SKM-1 (cell line): ENCODE data around the gene CEACAM18.
"Not testable (repeated sequence)": the region's sequence is repeated elsewhere in the genome, so short reads cannot be mapped to it uniquely, and the experiment has no call there.

ENCODE experiments used
- DNase-seq: peaks from one replicate; lab custom pipeline; 2025; ENCODE audit not compliant: unreplicated experiment; lab: John Stamatoyannopoulos, UW

Gene CEACAM18

DNA sequence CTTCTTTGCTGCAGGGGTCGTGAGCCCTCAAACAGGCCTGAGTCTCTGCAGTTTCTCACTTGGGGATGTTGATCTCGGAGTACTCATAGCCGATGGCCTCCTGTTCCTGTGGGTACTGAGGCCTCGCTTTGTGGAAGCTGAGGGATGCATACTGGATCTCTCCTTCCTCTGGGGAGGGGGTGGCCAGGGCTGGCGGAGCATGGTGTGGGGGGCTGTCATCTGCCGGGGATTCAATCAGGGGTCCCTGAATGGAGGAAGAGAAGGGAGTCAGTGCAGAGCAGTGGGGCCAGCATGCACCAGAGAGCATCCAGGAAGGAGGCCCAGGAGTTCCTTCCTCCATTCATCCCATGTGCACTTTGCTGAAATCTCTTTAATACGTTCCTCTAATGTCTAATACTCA lies 13.2 kb downstream of the CEACAM18 start:
- DNase-seq = no peak

DNA sequence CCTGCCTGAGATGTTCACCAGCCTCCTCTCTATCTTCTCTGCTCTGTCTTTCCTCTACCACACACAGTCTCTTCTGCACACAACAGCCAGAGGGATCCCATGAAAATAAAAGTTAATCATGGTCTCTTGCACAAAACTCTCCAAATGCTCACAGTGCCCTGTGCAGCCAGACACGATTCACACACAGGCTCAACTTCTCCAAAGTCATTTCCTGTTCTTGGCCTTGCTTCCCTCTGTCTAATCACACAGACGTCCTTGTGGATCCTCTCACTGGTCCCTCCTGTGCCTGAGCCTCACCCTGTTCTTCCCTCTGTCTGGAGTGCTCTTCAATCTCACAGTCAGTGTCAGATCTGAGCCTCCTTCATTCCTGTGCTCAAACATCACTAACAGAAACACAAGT lies 15.4 kb downstream of the CEACAM18 start:
- DNase-seq = no peak

DNA sequence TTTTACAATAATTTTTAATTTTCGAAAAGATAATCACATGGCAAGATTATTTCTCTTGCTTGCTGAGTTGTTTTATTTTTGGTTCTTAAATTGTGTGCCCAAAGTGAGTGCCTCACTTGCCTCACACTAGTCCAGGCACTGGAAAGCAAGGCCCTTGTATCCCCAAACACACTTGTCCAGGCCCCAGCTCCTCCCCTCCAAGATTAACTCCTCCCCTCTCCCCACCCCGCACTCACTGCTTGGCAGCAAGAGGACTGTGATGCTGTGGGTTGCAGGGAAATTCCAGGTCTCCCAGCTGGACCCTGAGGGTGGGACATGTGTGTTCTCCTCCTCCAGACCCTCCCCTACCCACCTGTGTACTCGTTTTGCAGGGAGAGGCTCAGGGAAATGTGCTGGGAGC lies 19.3 kb downstream of the CEACAM18 start:
- DNase-seq = no peak

DNA sequence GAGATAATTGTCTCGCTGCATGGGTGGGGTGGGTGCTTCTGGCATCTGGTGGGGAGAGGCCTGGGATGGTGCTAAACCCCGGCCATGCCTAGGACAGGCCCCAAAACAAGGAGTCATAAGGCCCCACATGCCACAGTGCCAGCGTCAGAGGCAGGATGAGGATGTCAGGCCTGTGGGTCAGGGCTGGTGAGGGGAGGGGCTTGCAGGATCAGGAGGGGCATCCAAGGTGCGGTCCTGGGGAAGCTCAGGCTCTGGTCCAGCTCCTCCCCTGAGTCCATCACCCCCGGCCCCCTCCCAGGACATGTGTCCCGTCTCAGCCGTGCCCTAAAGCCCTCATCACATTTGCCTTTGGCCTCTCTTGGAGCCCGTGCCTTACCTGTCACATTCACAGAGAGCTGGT lies 22.6 kb downstream of the CEACAM18 start:
- DNase-seq = not testable (repeated sequence)

DNA sequence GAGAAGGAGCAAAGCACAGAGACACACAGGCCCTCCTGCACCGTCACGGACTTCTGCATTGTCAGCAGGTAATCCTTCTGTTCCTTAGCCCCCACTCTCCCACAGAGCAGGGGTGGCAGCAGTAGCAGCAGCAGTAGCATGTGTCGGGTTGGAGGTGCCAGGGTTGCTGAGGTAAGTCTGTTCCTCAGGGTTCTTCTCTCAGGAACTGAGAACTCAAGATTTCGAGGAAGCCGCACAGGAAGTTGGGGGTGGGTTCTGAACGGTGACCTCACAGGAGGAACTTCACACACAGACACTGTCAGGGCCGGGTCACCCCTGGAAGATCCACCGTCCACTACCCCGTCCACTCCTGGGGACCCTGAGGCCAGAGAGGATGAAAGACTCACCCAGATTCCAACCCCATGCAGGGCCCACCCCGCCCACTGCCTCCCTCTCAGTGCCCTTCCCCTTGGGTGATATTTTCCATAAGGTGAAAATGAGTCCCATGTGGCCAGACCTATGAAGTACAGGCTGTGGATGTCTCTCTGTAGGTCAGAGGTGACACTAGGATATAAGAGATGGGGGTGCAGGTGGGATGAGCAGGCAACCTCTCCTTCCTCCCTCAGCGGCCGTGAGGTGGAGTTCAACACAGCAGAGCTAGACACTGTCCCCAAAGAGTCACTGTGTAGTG lies 23.4 kb downstream of the CEACAM18 start, which contains the start of gene SIGLEC12:
Gene SIGLEC12, minus strand, starts transcription at position 207 of the 670 bp plus-strand sequence. Its CDS starts 67 bp downstream, at position 140.
- DNase-seq = peak; percentile 21

DNA sequence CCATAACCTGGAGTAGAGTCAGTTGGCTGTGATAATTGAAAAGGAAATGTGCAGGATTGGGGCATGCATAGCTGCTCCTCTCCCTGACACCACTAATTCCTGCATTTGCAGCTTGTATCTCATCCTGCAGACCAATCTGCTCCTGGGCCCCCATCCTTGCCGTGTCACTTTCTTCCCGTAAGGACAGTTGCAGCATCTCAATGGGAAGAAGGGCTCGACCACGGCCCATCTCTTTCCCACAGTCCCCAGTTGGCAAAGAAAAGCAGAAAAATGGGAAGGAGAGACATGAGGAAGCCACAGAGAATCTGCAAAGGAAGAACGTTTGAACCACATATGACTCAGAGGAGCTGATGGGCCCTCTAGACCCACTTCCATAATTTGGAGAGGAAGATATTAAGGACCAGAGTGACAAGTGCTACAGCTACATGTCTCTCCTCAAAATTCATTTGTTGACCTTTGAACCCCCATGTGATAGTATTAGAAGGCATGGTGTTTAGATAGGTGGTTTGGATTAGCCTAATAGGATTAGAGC lies 25.0 kb downstream of the CEACAM18 start:
- peak; percentile 2 for DNase-seq

DNA sequence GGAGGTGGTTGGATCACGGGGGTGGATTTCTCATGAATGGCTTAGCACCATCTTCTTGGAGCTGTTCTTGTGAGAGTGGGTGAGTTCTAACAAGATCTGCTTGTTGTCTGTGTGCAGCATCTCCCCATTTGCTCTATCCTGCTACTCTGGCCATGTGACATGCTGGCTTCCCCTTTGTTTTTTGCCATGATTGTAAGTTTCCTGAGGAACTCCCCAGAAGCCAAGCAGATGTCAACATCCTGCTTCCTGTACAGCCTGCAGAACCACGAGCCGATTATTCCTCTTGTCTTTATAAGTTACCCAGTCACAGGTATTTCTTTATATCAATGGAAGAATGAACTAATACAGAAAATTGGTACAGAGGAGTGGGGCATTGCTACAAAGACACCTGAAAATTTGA lies 25.6 kb downstream of the CEACAM18 start:
- DNase-seq = no peak

DNA sequence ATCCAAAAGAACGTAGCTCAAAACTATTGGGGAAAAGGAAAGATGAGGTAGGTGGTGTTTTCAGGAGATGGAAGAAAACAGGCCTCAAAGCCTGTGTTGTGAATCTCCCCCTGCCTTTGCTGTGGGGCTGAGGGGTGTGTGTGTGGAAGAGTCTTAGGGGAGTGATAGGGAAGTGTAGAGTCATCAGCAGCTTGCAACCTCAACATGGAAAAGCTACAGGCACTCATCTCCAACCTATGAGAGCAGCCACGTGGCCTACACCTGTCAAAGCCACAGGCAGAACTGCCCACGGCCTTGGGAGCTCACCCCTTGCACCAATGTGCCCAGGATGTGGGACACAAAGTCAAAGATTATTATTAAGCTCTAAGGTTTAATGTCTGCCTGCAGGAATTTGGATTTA lies 27.6 kb downstream of the CEACAM18 start:
- no peak for DNase-seq

DNA sequence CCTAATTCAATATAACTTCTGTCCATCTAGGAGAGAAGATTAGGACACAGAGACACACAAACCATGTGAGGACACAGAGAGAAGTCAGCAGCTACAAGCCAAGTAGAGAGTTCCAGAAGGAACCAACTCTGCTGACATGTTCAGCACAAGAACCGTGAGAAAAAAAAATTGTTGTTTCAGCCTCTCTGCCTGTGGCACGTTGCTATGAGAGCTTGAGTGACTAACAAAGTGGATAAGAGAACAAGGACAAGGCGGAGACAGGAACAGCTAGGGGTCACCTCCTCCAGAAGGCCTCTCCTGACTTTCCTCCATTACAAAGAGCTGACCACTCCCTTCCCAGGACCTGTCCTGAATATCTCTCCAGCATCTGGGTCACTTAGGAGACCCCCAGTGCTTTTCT lies 28.9 kb downstream of the CEACAM18 start:
- DNase-seq = no peak

DNA sequence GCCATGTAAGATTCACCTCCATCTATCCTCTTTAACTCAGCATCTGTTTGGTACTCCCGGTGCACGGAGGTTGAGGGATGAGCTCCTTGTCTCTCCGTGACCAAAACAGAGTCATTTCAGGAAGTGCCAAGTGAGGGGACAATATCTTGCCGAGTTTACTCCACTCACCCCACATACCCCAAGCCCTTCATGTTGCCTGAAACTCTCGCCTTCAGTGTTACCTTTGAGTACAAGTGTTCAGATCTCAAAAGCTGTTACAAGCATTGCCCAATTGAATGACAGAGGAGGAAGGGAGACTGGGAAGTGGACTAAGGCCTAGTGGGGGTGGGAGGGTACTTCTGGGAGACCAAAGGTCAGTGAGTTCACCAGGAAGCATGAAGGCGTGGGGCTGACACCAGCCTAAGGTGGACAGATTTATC lies 29.3 kb downstream of the CEACAM18 start:
- no peak for DNase-seq

DNA sequence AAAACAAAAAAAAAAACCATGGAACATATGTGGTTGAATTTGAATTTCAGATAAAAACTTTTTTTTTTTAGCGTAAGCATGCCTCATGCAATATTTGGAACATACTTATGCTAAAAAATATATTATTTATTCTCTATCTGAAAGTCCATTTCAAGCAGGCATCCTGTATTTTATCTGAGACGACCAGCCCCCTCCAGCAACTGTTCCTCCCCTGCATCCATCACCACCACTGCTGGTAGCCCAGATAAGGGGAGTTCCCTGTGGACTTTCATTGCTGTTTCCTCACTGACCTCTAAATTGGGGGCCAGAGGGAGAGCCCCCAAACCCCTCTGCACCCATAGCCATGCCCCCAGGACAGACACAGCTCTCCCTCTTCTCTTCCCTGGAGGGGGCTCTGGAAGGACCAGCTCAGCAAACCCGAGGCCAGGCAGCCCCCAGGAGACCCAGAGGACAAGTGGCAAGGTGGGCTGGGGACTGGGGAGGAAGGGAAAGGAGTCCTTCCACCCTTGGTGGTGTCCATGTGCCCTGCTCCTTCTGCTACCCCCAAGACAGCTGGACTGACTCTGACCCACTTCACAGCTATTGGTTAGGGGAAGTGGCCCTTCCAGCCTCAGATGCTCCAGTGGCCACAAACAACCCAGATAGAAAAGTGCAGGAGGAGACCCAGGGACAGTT lies 29.9 kb downstream of the CEACAM18 start:
- DNase-seq = no peak

DNA sequence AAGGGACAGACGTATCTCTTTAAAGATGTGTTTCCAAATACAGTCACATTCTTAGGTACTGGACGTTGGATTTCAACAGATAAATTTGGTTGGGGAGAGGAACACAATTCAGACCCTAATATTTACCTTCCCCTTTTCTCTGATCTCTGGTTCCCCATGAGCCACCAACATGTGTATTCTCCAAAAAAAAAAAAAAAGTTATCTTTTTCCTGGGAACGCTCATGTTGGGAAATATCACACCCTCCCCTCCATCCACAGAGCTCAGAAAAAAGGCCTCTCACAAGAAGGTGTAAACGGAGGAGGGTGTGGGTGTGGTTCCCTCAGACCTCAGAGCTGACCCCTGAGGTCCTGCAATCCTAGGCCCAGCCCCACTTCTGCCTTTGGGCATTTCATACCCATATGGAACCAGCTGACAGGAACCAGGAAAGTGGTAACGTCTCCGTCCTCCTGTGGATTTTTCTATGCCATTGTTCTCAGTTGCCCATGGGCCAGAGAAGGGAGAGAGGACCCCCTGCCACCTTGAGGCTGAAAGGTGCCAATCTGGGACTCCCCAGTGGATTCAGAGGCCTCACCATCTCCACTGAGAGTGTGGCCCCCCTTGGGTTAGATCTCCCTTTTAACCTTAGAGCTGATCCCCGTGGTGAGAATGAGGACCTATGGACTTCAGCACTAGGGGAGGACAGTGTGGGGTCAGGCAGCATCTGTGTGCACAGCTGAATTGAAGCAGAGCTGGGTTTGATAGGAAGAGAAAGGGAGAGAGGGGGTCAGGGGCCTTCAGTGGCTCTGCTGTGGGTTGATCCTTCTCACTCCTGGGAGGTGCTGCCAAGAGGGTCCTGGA lies 31.7 kb downstream of the CEACAM18 start:
- no peak for DNase-seq

DNA sequence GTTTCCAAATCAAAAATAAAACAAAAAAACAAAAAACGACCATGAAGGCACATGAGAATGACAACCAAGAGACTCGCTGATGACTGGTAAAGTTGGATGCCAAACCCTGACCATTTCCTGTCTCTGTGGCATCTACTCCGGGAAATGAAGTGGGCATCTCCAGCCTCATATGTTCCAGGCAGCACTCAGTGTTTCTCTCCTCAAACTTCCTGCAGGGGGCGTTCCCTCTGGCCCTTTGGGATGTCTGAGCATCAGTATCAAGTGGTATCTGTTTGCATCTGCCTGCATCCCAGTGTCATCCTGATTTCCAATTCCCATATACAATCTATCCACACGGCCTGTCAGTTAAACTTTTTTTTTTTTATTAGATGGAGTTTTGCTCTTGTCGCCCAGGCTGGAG lies 33.0 kb downstream of the CEACAM18 start:
- DNase-seq = no peak

DNA sequence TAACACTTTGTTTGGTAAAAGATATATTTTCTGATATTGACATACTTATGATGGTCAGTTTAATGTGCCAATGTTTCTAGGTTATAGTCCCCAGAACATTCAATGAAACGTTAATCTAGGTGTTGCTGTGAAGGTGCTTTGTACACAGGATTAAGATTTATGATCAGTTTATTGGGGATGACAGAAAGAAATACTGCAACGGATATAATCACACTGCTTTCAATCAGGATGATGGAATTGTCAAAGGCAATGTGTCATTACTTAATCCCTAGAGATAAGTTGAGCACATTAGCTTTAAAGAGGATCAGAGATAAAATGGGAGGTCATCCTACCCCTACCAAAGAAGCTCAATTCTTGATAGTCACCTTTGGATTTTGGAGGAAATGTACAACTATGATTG lies 35.6 kb downstream of the CEACAM18 start:
- DNase-seq = no peak

DNA sequence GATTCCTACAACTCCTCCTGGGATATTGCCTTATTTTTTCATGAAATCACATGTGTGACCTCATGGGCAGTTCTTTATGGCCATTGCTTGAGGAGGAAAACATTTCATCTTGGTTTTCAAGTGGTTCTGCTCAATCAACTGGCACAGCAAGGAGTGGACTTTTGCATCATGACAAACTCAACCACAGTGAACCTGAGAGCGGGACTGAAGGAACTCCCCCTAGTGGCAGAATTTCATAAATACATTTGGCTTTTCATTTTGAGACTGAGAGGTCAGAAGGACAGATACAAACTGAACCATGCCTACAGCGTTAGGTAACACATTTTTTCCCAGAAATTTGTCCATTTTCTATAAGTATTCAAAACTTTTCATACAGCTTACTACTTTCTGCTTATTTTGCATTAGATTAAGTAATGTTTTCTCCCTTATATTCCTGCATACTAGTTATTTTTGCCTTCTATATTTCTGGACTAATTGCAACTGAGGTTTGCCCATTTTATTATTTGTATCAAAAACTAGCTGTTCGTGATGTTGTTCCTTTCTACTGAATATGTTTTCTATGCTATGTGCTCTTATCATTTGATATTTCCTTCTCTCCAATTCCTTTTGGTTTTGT lies 36.6 kb downstream of the CEACAM18 start:
- peak; percentile 32 for DNase-seq

DNA sequence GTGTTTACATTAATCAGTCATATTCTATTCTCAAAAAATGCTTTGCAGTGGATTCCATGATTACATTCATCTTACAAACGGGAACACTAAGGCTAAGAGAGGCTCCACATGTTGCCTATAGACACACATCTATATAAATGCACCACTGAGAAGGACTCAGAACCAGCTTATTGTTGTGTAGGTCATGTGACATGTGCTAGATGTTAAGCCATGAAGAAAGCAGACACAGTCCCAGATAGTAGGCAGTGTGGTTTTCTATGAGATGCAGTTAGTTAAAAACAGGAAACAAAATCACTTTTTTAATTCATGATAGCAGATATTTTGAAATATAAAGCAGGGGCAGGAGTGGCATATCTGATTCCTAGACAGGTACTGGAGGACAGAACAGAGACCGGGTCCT lies 42.4 kb downstream of the CEACAM18 start:
- no peak for DNase-seq

DNA sequence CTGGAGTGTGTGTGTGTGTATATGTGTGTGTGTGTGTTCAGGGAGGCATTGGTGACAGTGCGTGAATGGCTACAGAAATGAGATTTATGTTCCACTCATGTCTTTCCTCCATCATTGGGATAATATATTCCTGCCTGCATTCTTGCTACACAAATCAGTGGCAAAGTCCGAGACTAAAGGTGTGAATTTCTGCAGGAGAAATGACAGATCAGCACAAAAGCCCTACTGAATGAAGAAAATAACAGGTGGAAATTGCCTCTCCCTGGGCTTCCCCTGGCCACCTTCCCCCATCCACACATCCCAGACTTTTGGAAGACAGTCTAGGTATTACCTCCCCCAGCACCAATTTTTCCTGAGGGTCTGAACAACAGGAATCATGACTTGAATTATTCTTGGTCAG lies 43.0 kb downstream of the CEACAM18 start:
- no peak for DNase-seq

DNA sequence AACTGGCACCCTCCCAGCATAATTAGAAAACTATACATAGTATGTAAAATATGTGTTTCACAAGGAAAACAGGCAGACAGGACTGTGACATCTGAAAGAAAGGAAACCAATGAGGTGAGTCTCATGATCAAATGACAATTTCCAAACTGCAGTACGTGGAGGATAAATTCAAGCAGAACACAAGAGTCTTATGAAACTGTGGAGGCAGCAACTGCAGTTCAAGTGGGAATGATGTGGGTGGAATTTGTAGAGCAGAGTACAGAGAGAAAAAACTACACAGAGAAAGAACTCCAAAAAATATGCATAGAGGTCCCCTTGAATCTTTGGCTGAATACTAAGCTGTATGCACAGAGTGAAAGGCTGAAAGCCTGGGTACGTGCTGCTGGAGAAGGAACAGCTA lies 43.4 kb downstream of the CEACAM18 start:
- DNase-seq = no peak

DNA sequence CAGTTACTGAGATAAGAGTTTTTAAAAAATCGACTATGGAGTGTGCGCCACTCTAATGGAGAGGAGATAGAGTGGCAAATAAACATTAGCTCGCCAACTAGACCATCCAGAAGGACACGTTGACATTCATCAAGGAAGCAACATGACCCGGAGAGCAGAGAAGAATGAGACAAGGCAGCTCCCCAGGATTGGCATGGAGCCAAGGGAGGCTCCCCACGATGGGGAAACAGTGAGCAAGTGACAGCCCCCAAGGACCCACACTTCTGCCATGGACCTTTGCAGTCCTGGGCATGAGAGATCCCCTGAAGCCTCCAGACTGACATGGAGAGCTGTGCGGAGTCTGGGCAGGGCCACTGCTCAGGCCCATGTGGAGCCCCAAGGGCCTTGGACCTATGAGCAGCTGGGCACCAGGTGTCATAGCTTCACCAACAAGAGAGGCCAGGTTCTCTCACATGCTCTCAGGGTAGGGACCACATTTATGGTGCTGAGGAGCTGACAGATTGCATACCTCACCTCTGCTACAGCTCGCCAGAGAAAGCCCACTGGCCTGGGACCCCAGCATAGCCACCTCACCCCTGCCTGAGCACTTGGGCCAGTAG lies 46.4 kb downstream of the CEACAM18 start:
- no peak for DNase-seq

DNA sequence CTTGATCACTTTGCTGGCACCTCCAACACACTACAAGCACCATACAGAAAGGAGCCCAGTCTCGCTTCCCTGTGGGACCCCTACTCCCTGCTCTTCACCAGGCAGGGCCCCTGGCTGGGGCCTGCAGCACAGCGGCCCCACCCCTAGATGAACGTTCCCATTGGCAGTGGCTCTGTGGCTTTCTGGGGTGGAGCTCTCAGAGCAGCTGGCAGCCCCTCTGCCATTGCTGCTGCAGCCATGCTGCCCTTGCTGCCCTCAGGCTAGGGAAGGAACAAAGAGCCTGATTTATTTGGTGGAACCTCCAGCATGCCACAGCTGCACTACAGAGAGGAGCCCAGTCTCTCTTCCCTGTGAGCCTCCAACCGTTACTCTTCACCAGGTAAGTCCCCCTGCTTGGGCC lies 47.3 kb downstream of the CEACAM18 start:
- no peak for DNase-seq

DNA sequence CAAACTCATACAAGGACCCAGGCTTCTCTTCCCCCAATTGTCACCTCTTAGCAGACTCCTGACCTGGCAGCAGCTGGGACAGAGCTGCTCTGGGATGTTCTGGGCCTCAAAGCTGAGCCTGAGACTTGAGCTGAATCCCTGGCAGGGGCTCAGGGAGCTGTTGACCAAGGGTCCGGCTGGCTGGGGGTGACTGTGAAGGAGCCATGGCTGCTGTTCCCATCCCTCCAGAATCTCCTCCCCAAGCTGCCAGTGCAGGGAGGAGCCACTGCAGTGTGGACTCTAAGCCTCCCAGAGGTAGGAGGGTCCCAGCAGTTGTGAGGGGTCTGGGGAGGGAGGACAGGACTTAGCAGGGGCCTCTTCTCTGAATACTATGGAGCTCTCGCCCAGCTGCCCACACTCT lies 51.0 kb downstream of the CEACAM18 start:
- no peak for DNase-seq
